Trophoblast cell (in vitro differentiated cells and primary cell): Measurements from ENCODE around the gene MIEF2. TPM values are rescaled to one million over a fixed set of nuclear protein-coding genes. Genes with fewer than 3 reads are reported as not detected.
"Not testable (repeated sequence)": the region's sequence is repeated elsewhere in the genome, so short reads cannot be mapped to it uniquely, and the experiment has no call there.

Experiments used
- DNase-seq, 2 donors: peaks; one replicate each; pipeline ENCODE4 v3.0.0-alpha.2; 2016
- H2AFZ ChIP-seq: 2 replicates; pipeline ENCODE4 v1.6.1; 2013; ENCODE audit warnings: low read length, moderate library complexity, mild to moderate bottlenecking; ENCODE audit not compliant: insufficient read depth, poor library complexity
- H2AK5ac ChIP-seq: 2 replicates; pipeline ENCODE4 v1.6.1; 2013; ENCODE audit warnings: mild to moderate bottlenecking, low read length
- H2BK120ac ChIP-seq: 2 replicates; pipeline ENCODE4 v1.6.1; 2013; ENCODE audit warnings: low read length, mild to moderate bottlenecking, moderate library complexity; ENCODE audit not compliant: insufficient read depth, poor library complexity
- H2BK12ac ChIP-seq: 2 replicates; pipeline ENCODE4 v1.6.1; 2013; ENCODE audit warnings: mild to moderate bottlenecking, low read length, moderate library complexity
- H2BK5ac ChIP-seq: 2 replicates; pipeline ENCODE4 v1.6.1; 2013; ENCODE audit warnings: low read length, low read depth, moderate library complexity, mild to moderate bottlenecking; ENCODE audit not compliant: poor library complexity
- H3K14ac ChIP-seq: 2 replicates; pipeline ENCODE4 v1.6.1; 2013; ENCODE audit warnings: mild to moderate bottlenecking, low read length
- H3K18ac ChIP-seq: 2 replicates; pipeline ENCODE4 v1.6.1; 2013; ENCODE audit warnings: mild to moderate bottlenecking, low read length
- H3K23ac ChIP-seq: 2 replicates; pipeline ENCODE4 v1.6.1; 2013; ENCODE audit warnings: low read length
- H3K27ac ChIP-seq: 2 replicates; pipeline ENCODE4 v1.5.1; 2013; ENCODE audit warnings: low read depth, mild to moderate bottlenecking, inconsistent platforms, low read length, moderate library complexity
- H3K27me3 ChIP-seq: 2 replicates; pipeline ENCODE4 v1.6.1; 2013; ENCODE audit warnings: inconsistent platforms, mild to moderate bottlenecking, low read length, moderate library complexity; ENCODE audit not compliant: insufficient read depth
- H3K36me3 ChIP-seq, 2 experiments: 1 replicate in 1 of 2; 2 replicates in 1 of 2; pipeline ENCODE4 v1.6.1; 2013; ENCODE audit warnings: low read length in 2 of 2, mild to moderate bottlenecking in 2 of 2, moderate library complexity in 1 of 2; ENCODE audit not compliant: insufficient read depth in 2 of 2, control insufficient read depth in 1 of 2
- H3K4ac ChIP-seq: 2 replicates; pipeline ENCODE4 v1.6.1; 2013; ENCODE audit warnings: low read depth, mild to moderate bottlenecking, low read length, moderate library complexity
- H3K4me1 ChIP-seq, 2 experiments: 1 replicate in 1 of 2; 2 replicates in 1 of 2; pipeline ENCODE4 v1.6.1; 2013; ENCODE audit warnings: low read length in 2 of 2, mild to moderate bottlenecking in 2 of 2, moderate library complexity in 1 of 2; ENCODE audit not compliant: insufficient read depth in 2 of 2, control insufficient read depth in 1 of 2
- H3K4me2 ChIP-seq: 2 replicates; pipeline ENCODE4 v1.6.1; 2013; ENCODE audit warnings: inconsistent platforms, mild to moderate bottlenecking, low read length, moderate library complexity
- H3K4me3 ChIP-seq: 2 replicates; pipeline ENCODE4 v1.5.1; 2013; ENCODE audit warnings: mild to moderate bottlenecking, low read depth, low read length, inconsistent platforms
- H3K79me1 ChIP-seq: one replicate; pipeline ENCODE4 v1.6.1; 2013; ENCODE audit warnings: low read length
- H3K79me2 ChIP-seq: 2 replicates; pipeline ENCODE4 v1.6.1; 2013; ENCODE audit warnings: low read length, mild to moderate bottlenecking; ENCODE audit not compliant: control insufficient read depth, insufficient read depth, poor library complexity
- H3K9ac ChIP-seq: 2 replicates; pipeline ENCODE4 v1.6.1; 2013; ENCODE audit warnings: mild to moderate bottlenecking, low read length
- H3K9me3 ChIP-seq: 2 replicates; pipeline ENCODE4 v1.6.1; 2013; ENCODE audit warnings: low read depth, mild to moderate bottlenecking, control low read depth, inconsistent platforms, low read length; ENCODE audit not compliant: insufficient read depth
- H4K12ac ChIP-seq: 2 replicates; pipeline ENCODE4 v1.6.1; 2013; ENCODE audit warnings: low read depth, mild to moderate bottlenecking, low read length, moderate library complexity
- H4K8ac ChIP-seq: 2 replicates; pipeline ENCODE4 v1.6.1; 2013; ENCODE audit warnings: low read depth, mild to moderate bottlenecking, low read length, moderate library complexity
- H4K91ac ChIP-seq: one replicate; pipeline ENCODE4 v1.6.1; 2013; ENCODE audit warnings: low read depth, mild to moderate bottlenecking, low read length, moderate library complexity
- WGBS: extraction: QIAGEN DNeasy Blood & Tissue Kit; methylation state at CpG from one replicate; pipeline ENCODE4 v1.1.7; 2013; ENCODE audit warnings: missing lambda C conversion rate; ENCODE audit not compliant: insufficient read length, insufficient coverage; ENCODE audit errors: extremely low coverage; 5-methylcytosine and 5-hydroxymethylcytosine counted together
- polyA plus RNA-seq: library from polyadenylated mRNA; stranded (reverse); fragments of 200-250 nt; gene quantifications from 2 replicates; pipeline ENCODE4 v1.2.3, GENCODE V29; 2013

MIEF2 gene, protein sequence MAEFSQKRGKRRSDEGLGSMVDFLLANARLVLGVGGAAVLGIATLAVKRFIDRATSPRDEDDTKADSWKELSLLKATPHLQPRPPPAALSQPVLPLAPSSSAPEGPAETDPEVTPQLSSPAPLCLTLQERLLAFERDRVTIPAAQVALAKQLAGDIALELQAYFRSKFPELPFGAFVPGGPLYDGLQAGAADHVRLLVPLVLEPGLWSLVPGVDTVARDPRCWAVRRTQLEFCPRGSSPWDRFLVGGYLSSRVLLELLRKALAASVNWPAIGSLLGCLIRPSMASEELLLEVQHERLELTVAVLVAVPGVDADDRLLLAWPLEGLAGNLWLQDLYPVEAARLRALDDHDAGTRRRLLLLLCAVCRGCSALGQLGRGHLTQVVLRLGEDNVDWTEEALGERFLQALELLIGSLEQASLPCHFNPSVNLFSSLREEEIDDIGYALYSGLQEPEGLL
- 5.1 and 5.3 TPM in 2 replicates for polyA plus RNA-seq

DNA sequence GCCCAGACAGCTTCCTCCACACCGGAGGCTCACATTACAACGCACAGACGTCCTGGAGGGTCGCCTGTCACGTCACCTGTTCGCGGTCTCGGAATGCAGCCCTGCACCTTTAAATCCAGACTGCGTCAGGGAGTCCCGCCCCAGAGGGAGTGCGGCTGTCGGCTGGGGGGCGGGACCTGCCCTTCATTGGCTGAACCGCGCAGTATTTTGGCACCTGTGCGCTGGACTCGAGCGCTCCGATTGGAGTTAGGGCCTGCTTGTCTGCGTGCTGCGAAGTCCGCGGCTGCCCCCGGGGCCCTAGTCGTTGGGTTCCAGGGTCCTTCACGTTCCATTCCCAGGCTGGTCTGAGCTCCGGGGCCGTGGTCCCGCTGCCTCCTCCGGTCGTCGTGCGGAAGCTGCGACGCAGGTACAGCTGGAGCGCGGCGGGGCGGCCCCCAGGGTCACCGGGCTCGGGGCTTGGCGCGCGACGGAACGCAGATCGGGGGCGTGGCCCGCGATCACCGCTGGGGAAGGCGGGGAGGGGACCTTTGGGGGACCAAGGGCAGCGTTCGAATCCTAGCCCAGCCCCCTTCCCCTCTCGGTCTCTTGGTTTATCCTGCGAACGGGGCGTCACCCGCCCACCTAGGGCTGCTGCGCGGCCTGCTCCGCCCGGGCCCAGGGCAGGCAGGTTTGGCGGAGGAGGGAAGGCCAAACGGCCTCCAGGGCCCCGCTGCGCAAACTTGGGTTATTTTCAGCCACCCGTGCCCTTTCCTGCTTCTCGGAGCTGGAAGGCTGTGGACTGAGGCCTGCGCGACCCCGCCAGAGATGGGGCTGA lies at the start of gene MIEF2:
Gene MIEF2 (plus strand): TSS at position 331 of the 814 bp plus-strand sequence. CDS start 2,059 bp downstream, outside the sequence.
- Histone ChIP-seq H3K4ac (peak within 1 kb of the TSS; percentile 43), H3K4me1 (peaks cover 30 to 31% of the 10 kb centered on the region in 2 experiments), H3K36me3 (peaks cover 37 to 42% of the 10 kb centered on the region in 2 experiments), H2BK12ac (peak within 1 kb of the TSS; percentile 51), H3K4me3 (peak within 1 kb of the TSS; percentile 94), H2BK5ac (peak within 1 kb of the TSS; percentile 86), H3K27ac (peak within 1 kb of the TSS; percentile 95), H2BK120ac (peak within 1 kb of the TSS; percentile 67), H3K9ac (peak within 1 kb of the TSS; percentile 81), H3K14ac (peak within 1 kb of the TSS; percentile 85), H2AFZ (peak within 1 kb of the TSS; percentile 81), H3K23ac (no peak within 1 kb of the TSS), H3K79me1 (peaks cover 16% of the 10 kb centered on the region), H2AK5ac (peak within 1 kb of the TSS; percentile 48), H3K27me3 (no peaks in the 10 kb centered on the region), H4K8ac (peak within 1 kb of the TSS; percentile 92), H3K9me3 (no peaks in the 10 kb centered on the region), H3K79me2 (peaks cover 19% of the 10 kb centered on the region), H3K18ac (peak within 1 kb of the TSS; percentile 96), H4K12ac (peak within 1 kb of the TSS; percentile 9), H3K4me2 (peak within 1 kb of the TSS; percentile 77), H4K91ac (peak within 1 kb of the TSS; percentile 84)
- peak; percentile 95 to 96 for DNase-seq
- WGBS = no CpG with 5 or more reads among the region's 72 CpGs

DNA sequence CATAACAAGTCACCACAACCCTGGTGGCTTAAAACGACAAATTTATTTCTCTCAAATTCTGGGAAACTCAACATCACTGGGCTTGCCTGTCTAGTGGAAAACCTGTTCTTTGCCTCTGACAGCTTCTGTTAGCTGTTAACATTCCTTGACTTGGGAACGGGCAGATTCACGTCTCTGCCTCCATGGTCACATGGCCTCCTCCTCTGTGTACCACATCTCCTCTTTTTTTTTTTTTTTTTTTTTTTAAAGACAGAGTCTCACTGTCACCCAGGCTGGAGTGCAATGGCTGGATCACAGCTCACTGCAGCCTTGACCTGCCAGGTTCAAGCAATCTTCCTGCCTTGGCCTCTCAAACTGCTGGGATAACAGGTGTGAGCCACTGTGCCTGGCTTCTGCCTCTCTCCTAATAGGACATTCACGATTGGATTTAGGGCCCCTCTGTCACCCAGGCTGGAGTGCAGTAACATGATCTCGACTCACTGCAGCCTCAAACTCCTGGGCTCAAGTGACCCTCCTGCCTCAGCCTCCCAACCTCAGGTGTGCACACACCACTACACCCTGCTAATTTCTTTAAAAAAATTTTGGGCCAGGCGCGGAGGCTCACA lies 46.7 kb upstream of the MIEF2 start:
- Histone ChIP-seq H2AFZ (no peak overlapping the region), H3K36me3 (peaks cover 16 to 21% of the 10 kb centered on the region in 2 experiments), H4K8ac (no peak overlapping the region), H3K27ac (no peak overlapping the region), H2BK5ac (no peak overlapping the region), H3K14ac (no peak overlapping the region), H2BK12ac (no peak overlapping the region), H3K4me3 (no peak overlapping the region), H3K4ac (no peak overlapping the region), H3K79me1 (no peaks in the 10 kb centered on the region), H4K12ac (no peak overlapping the region), H3K4me2 (no peak overlapping the region), H2AK5ac (no peak overlapping the region), H3K4me1 (no peaks in the 10 kb centered on the region), H3K79me2 (no peaks in the 10 kb centered on the region), H3K27me3 (no peaks in the 10 kb centered on the region), H3K18ac (no peak overlapping the region), H3K9me3 (no peaks in the 10 kb centered on the region), H3K23ac (no peak overlapping the region), H4K91ac (no peak overlapping the region), H3K9ac (no peak overlapping the region), H2BK120ac (no peak overlapping the region)
- peak in 1 of 2 donors; percentile 7 for DNase-seq
- WGBS = no CpG with 5 or more reads among the region's 7 CpGs

DNA sequence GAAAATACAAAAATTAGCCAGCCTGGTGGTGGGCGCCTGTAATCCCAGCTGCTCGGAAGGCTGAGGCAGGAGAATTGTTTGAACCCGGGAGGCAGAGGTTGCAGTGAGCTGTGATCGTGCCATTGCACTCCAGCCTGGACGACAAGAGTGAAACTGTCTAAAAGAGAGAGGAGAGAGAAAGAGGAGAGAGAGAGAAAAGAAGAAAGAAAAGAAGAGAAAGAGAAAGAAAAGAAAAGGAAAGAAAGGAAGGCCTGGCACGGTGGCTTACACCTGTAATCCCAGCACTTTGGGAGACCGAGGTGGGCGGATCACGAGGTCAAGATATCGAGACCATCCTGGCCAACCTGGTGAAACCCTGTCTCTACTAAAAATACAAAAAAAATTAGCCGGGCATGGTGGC lies 43.6 kb upstream of the MIEF2 start:
- not testable (repeated sequence) for H2BK5ac ChIP-seq, H3K27ac ChIP-seq, H2AK5ac ChIP-seq, H3K4ac ChIP-seq, H4K91ac ChIP-seq, H3K27me3 ChIP-seq, H3K79me1 ChIP-seq, H3K23ac ChIP-seq, H4K8ac ChIP-seq, H3K4me3 ChIP-seq, H3K4me2 ChIP-seq, H2AFZ ChIP-seq, H3K9ac ChIP-seq, H3K18ac ChIP-seq, H3K36me3 ChIP-seq, H2BK120ac ChIP-seq, H3K79me2 ChIP-seq, H2BK12ac ChIP-seq, H3K14ac ChIP-seq, H3K9me3 ChIP-seq, H4K12ac ChIP-seq, H3K4me1 ChIP-seq, DNase-seq
- no CpG with 5 or more reads among the region's 11 CpGs for WGBS

DNA sequence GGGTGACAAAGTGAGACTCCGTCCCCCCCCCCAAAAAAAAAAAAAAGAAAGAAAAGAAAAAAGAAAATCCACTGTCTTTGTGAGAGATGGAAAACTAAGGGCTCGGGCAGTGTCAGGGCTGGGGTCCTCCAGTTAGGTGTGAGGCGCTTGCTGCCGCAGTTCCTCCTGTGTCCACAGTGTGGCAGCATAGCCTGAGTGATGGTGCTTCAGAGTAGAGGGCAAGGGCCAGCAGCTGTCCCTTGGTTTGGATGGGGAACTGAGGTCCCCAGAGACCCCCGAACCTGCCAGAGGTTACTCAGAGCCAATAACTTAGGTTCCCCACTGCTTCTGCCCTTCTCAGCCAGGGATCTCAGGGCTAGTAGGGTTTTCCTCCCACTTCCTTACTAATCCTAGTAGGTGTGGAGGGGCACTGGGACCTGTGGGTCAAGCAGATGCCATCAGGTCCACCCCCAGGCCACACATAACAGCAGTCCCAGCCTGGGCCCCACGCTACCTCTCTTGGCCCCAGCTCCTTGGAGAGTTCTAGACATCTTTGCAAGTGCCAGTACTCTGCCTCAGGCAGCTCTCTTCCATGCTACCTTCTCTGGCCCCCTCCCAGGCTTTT lies 42.9 kb upstream of the MIEF2 start:
- no peaks in the 10 kb centered on the region for H3K36me3 ChIP-seq

More for the DNA sequence above, 42.9 kb upstream of the MIEF2 start:
- Histone ChIP-seq H2AFZ (no peak overlapping the region), H3K4ac (no peak overlapping the region), H3K4me2 (no peak overlapping the region), H4K8ac (no peak overlapping the region), H3K18ac (no peak overlapping the region), H3K79me1 (no peaks in the 10 kb centered on the region), H3K27ac (no peak overlapping the region), H4K12ac (no peak overlapping the region), H3K14ac (no peak overlapping the region), H3K23ac (no peak overlapping the region), H3K4me3 (no peak overlapping the region), H3K9ac (no peak overlapping the region), H4K91ac (no peak overlapping the region), H3K9me3 (no peaks in the 10 kb centered on the region), H2BK12ac (no peak overlapping the region), H3K4me1 (peaks cover 0 to 2% of the 10 kb centered on the region in 2 experiments), H3K79me2 (no peaks in the 10 kb centered on the region), H2AK5ac (no peak overlapping the region), H2BK120ac (no peak overlapping the region), H2BK5ac (no peak overlapping the region), H3K27me3 (no peaks in the 10 kb centered on the region)
- DNase-seq = peak; percentile 46 to 82
- WGBS = no CpG with 5 or more reads among the region's 6 CpGs
